HPDE6-E6E7 (cell line): ENCODE data around the gene HCRTR1.

Source experiments
- DNase-seq: peaks from one replicate; pipeline ENCODE4 v3.0.0; 2011; ENCODE audit warnings: missing footprints; ENCODE audit errors: extremely low spot score

The HCRTR1 gene

GRCh38 chr1:31650161-31651088, 32.9 kb downstream of the HCRTR1 start:
- no peak for DNase-seq

DNA sequence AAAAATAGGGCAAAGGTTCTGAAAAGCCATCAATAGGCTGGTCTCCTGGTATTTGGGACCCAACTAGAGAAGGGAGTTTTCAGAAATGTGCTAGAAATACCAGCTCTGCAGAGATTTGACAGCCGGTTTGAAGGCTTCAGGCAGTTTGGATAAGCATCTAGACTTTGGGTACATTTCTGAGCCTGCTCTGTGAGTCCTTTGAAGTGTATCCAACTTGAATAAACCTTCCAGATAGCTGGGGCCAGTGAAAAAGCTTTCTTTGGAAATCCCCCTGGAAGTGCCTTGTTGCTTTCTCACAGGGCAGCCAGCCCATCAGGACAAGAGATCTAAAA, 33.6 kb downstream of the HCRTR1 start:
- no peak for DNase-seq

- DNase-seq: no peak
Observed at GRCh38 chr1:31651766-31652165, 34.3 kb downstream of the HCRTR1 start.

GRCh38 chr1:31652891-31653499, 35.5 kb downstream of the HCRTR1 start:
- DNase-seq: no peak

- no peak for DNase-seq
Observed at GRCh38 chr1:31653717-31654473, 36.4 kb downstream of the HCRTR1 start.

- DNase-seq: no peak
Observed at GRCh38 chr1:31654474-31654776, 36.9 kb downstream of the HCRTR1 start.

- no peak for DNase-seq
Observed at GRCh38 chr1:31655104-31655503, 37.6 kb downstream of the HCRTR1 start.

GRCh38 chr1:31655756-31656155, 38.3 kb downstream of the HCRTR1 start:
- DNase-seq: no peak

- DNase-seq: no peak
Observed at GRCh38 chr1:31657020-31657804, 39.7 kb downstream of the HCRTR1 start.

DNA sequence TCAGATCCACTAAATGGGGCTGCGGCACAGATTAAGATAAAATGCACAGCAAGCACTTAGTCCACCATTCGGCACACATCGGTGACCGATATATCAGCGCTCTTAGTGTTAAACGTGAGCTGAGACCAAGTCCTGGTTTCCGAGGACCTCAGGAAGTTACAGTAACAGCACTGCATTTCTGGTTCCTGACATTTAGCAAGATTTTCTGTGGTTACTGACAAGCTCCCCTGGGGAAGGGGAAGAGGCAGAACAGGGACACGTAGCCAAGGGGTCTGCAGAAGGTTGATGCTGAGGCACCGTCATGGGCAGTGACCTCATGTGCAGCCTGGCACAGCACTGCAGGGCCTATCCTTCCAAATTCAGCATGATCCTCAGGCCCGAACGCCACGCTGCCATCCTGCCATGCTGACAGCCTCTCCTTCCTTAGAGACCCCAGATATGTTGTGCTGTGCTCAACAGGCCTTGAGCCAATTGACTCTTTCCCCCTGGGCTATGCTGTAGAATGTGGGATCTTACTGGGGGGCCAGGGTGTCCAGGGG, 40.6 kb downstream of the HCRTR1 start:
- DNase-seq: no peak

DNA sequence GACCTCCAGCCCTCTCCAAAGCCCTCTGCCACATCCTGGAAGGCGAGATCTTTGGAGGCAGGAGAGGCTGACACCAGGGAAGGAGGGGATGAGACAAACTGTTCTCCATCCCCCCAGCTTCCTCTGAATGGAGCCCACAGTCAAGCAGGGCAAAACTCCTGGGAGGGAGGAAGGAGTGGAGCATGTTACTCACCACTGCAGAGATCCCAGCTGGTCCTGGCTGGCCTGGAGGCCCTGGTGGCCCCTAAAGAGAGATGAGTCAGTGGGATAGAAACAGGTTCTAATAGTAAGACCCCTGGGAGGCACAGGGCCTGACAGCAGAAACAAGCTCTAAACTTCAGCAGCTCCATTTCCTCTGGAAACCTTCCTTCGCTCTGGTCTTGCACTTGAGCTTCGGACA, 41.2 kb downstream of the HCRTR1 start:
- DNase-seq: no peak

GRCh38 chr1:31659889-31660288, 42.4 kb downstream of the HCRTR1 start:
- no peak for DNase-seq

- DNase-seq: no peak
Observed at GRCh38 chr1:31660871-31661455, 43.5 kb downstream of the HCRTR1 start.

DNA sequence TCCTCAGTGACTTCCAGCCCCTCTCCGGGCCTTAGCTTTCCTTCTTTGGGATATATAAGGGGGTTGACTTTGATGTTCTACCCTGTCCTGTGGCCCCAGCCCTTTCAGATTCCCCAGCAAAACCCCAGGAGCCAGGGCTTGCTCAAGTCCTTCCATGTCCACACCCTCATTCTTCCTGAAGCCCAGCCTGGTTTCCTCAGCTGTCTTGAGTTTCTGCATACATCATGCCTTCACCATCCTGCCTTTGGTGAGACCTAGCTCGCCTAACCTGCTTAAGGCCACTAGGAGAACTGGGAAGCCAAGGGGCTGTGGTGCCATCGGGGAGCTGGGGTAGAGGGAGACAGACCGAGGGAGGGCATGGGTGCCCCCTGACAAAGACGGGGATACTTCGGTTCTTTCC, 44.4 kb downstream of the HCRTR1 start:
- no peak for DNase-seq

DNA sequence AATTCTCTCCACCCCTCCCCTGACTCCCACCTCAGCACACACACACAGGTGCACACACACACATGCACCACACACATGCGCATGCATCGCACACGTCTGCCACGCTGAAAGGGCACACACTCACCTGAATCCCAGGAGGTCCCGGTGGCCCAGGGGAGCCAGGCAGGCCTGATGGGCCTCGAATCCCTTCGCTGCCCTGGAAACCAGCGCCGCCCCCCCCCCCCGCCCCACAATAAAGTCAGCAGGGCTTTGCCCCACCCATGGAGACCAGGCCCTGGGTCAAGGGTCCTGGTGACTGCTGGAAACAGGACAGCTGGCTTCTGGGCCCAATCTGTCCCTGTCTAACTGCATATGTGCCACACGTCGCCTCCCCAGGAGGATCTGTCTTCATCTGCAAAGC, 45.0 kb downstream of the HCRTR1 start:
- no peak for DNase-seq

- DNase-seq: peak; percentile 54
Observed at GRCh38 chr1:31663622-31664452, 46.3 kb downstream of the HCRTR1 start.

- no peak for DNase-seq
Observed at GRCh38 chr1:31664528-31664927, 47.0 kb downstream of the HCRTR1 start.

GRCh38 chr1:31665234-31665878, 47.9 kb downstream of the HCRTR1 start:
- DNase-seq: no peak

GRCh38 chr1:31666263-31666963, 48.9 kb downstream of the HCRTR1 start:
- no peak for DNase-seq
